Hippocampal formation (tissue), 2 donors: ENCODE results near the gene ZNF580.
A peak's percentile ranks its signal among the peaks of the same experiment; 100 is the strongest.

Experiments
- DNase-seq, 2 donors: peaks; one replicate each; lab custom pipeline; 2025; lab: John Stamatoyannopoulos, UW

The ZNF580 gene

DNA sequence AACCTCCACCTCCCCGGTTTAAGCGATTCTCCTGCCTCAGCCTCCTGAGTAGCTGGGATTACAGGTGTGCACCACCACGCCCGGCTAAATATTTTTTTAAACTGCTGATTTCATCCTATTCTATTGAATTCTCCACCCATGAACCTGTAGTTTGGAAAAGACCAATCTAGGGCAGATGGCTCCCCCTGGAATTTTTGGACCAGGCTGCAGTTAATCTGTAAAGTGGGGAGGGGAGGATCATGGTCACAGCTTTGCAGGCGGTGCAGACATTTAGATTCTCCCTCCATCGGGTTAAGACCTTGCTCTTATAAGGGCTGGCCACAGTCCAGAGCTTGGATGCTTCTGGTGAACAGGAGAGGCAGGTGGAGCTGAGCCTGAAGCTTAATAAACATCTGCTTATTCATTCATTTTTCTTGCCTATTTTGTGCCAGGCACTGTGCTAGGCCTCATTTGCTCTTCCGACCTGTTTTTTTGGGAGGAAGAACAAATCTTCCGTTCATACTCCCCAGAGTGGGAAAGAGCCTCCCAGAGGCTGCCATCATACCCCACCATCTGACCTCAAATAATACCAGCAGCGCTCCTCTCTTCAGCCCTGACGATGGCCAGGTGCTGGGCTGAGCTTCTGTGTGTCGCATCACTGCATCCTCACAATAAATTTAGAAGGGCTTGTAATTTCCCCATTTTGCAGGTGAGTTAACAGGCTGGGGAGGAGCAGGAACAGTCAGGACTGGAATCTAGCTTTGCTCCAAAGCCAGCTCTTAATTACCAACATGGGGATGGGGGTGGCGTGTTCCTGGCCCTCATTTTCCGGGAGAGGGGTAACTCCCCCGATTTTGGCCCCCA, 6.3 kb downstream of the ZNF580 start:
- no peak for DNase-seq

DNA sequence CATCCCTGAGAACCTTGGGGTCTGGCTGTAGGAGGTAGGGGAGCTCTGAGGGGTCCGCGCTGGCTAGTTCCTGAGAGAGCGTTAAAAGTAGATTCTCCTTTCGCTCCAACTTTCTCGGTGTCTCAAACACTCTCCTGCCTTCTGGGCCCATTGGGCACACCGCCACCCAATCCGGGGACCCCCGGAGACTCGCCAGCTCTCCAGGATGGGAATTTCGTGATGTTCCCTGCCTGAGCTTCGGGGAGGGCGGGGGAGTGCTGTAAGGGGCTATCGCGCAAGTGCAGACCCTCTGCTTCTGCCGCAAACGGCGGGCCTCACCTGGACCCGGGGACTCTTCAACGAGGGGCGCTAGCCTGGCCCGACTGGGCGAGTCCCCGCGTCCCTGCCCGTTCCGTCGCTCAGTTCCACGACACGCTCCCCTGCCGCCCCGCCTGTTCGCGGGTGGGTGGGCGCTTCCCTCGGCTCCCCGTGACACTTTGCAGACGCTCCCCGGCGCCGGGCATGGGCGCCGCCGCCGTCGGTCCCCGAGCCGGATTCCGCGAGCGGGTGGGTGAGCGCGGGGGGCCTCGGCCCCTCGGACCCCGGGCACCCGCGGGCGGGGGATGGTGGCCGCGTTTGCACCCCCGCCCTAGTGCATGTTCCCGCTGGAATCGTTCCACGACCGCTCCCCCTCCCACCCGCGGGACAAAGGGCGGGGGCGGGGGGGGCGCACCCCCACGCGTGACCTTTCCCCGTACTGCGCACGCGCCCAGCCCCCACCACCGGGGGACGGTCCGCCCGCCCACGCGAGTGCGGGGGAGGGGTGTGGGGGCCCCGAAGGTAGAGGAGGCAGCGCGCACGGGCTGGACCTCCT, 7.2 kb downstream of the ZNF580 start, which contains the start of gene CCDC106:
CCDC106 (plus strand) TSS at position 481 of the 853 bp plus-strand sequence. CDS start 835 bp downstream, outside the sequence.
- peak; percentile 37 to 73 for DNase-seq

DNA sequence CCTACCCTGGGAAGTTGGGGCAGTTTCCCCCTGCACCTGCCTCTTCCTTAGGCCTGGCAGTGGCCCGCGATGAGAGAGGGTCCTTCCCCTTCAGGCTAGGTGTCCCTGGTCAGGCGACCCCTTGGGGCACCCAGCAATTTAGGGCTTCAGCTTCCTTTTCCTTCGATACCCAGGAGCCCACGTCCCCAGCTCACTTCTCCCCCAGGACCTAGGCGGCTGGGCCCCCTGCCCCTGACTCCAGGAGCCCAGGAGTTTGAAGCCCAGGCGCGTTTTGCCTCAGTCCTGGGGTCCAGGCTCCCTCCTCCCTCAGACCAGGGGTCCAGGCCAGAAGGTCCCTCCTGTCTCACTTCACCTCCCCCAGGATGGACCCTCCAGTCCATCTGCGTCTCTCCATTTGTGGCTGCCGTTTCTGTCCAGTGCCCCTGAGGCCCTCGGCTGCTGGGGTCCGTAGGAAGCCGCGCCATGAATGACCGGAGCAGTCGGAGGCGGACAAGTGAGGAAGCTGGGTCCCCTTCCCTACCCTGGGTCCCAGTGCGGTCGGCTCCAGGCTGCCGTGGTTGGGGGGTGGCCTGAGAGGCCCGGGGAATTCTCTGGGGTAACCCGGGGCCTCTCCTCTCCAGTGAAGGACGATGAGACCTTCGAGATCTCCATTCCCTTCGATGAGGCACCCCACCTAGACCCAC, 7.9 kb downstream of the ZNF580 start:
- DNase-seq: no peak

DNA sequence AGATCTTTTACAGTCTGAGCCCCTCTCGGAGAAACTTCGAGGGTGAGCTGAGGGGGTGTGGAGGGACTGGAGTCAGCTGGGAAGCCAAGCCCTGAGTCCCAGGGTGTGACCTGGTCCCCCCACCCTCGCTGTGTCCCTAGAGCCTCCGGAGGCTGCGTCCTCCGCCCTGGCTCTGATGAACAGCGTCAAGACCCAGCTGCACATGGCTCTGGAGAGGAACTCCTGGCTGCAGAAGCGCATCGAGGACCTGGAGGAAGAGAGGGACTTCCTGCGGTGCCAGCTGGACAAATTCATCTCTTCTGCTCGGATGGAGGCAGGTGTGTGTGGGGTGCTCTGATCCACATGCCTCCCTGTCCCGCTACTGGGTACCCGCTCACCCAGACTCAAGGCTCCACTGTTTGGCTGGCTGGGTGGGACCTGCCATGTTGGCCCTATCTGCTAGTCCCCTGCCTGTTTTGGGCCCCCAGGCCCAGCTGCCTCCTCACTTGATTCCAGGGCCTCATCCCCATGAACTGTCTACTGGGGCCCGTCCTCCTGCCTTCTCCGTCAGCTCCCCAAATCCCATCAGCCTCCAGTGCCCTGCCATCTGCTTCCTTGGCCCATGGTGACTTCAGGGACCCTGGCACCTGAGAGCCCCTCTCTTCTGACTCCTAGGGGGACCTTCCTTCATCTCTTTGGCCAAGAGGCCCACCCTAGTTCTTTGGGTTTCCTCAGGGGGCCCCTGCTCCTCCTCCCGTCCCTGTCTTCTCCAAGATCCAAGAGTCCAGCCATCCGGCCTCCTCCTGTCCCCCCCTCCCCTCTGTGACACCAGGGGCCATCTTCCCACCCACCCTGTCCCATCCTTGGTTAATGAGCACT, 8.7 kb downstream of the ZNF580 start:
- DNase-seq: no peak

DNA sequence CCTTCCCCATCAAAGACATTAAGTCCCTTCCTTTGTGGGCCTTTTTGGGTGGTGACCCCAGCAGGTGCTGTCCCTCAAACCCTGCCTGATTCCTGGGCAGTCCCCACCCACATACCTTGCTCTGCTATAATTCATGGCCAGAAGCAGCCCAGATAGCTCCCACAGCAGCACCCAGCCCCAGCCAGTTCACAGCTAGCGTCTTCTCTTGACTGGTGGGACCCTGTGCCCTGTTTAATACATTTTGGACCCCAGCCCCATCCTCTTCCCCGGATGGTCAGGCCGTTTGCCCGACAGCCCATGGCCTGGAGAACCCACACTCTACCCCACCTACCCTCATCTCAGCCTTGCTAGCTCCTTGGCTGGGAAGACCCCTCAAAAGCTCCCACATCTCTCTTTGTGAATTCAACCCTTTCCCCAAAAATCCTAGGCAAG, 9.3 kb downstream of the ZNF580 start:
- DNase-seq: no peak

DNA sequence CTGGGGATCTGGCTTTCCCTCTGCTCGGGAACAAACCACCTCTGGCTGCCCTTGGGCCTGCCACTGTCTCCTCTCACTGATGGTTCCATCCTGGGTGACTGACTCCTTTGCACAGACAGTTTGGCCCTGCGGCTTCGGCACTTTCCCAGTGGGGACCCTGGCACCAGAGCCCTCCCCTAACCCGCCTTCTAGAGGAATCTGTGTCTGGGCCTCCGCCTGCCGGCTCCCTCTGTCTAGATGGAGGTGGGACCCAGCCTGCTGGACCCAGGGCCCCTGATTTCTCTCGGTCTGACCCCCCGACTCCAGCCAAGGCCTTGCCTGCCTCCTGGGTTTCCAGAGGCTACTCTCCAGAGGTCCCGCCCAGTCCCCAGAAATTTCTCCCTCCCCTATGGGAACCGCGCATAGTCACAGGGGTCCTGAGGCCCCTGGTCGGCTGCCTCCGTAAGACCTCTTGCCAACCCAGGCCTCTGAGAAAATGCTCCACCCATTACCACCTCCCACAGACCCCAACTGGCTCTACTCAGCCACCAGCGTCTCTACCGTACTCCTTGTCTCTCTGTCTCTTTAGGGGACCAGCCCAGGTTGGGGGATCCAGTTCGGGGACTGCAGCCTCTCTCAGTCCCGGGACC, 9.9 kb downstream of the ZNF580 start:
- DNase-seq: no peak

DNA sequence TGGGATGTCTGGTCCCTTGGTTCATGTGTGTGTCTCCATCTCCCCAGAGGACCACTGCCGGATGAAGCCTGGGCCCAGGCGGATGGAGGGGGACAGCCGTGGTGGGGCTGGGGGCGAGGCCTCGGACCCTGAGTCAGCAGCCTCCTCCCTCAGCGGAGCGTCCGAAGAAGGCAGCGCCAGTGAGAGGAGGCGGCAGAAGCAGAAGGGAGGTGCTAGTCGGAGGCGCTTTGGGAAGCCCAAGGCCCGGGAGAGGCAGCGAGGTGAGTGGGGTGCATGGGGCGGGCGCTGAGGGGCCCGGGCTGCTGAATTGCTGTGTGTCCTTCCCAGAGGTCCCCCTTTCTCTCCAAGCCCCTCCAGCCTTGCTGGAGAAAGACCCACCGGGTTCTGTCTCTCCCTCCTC, 10.4 kb downstream of the ZNF580 start:
- DNase-seq: no peak

DNA sequence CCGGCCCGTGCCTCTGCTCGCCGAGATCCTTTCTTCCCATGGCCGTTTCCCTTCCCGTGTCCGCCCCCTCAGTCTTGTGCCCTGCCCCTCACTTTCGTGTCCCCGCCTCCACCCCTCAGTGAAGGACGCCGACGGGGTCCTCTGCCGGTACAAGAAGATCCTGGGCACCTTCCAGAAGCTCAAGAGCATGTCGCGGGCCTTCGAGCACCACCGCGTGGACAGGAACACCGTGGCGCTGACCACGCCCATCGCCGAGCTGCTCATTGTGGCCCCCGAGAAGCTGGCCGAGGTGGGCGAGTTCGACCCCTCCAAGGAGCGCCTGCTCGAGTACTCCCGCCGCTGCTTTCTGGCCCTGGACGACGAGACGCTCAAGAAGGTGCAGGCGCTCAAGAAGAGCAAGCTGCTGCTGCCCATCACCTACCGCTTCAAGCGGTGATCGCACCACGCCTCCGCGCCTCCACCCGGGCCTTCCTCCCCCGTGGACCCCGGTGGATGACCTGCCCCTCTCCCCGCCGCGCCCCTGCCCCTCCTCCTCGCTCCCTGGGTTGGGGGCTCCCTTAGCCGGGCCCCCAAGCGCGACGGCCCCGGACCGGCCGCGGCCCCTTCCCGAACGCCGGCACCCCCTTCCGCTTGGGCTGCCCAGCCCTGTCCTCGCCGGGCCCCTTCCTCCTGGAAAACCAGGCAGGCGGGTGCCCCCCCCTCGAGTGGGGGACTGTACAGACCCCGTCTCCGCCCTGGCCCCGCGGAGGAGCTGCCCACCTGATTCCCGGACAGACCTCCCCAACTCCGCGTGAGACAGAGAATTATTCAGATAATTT, 11.7 kb downstream of the ZNF580 start:
- DNase-seq: no peak

DNA sequence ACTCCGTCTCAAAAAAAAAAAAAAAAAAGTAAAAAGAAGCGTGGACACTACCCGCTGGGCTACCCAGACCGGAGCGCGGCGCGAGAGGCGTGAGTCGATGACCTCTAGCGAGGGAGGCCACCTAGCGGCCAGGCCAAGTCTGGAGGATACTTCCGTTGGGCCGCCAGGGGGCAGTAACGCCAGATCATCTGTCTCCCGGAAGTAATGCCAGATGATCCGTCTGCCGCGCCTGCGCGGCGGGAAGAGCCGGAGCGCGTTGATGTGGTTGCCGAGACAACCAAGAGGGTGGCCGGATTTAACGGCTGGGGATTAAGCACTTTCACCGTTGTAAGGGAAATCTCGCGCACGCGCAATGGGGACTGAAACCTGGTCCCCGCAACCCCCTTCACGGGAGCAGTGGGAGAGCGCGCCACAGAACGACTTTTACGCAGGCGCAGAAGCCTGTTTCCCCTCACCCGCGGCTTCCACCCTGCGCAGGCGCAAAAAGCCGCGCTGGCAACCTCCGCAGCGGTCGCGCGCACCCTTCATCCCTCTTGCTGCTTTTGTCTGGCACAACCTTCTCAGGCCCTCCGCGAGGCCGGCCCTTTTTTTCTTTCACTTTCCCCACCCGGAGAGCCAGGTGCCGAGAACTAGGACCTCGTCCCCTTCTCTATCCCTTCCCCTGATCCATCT, 13.0 kb downstream of the ZNF580 start:
- peak; percentile 95 for DNase-seq

DNA sequence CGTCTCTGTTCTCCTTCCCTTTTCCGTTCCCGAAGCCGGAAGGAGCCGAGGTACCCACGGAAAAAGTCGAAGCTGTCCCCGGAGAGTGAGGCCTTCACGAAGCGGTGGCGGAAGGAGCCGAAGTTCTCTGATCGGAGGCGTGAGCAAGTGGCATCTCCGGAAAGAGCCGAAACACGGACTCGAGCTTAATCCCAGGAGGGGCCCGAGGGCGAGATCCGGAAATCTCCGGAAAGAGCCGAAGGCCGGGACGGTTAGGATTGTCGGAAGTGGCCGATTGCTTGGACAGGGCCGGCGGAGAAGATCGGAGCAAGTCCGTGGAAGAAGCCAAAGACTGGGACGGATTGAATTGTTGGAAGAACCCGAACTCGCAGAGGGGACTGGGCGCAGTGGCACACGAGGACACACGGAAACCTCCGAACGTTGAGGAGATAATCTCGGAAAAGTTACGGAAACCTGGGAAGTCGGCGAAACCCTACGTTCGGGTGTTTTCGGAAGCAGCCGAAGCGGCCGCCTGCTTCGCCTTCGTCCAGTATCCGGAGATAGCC, 13.6 kb downstream of the ZNF580 start:
- DNase-seq: peak; percentile 94 to 97

DNA sequence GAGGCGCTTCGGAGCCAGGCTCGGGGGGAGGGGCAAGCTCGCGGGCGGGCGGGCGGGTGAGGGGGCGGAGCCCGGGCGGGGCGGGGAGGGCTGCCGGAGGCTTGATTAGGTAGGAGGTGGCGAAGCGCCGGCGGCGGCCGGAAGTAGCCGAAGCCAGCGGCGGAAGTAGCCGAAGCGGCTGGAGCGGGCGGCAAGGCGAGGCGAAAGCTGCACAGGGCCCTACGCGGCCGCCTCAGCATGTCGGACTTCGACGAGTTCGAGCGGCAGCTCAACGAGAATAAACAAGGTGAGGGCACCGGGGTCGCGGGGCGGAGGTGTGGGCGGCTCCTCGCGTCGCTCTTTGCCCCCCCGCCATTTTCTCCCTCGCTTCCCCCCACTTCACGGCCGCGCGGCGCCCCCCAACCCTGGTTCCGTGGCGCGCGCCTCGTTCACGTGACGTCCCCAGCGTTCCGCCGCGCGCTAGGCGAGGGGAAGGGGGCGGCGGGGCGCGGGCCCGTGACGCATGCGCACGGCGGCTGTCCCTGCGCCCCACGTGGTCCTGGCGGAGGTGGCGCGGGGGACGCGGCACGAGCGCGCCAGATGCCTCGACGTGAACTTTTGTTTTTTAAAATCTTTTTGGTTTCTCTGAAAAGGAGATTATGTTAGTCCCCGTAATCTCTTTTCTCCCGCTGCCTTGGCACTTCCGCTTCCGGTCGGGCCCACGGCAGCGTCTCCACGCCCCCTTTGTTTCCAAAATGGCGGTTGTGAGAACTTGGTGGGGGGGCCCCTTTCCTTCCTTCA, 14.3 kb downstream of the ZNF580 start, which contains the start of gene U2AF2:
U2AF2 (plus strand) TSS at position 168 of the 780 bp plus-strand sequence; CDS start at position 238, 70 bp downstream.
- DNase-seq: peak; percentile 41 to 92

DNA sequence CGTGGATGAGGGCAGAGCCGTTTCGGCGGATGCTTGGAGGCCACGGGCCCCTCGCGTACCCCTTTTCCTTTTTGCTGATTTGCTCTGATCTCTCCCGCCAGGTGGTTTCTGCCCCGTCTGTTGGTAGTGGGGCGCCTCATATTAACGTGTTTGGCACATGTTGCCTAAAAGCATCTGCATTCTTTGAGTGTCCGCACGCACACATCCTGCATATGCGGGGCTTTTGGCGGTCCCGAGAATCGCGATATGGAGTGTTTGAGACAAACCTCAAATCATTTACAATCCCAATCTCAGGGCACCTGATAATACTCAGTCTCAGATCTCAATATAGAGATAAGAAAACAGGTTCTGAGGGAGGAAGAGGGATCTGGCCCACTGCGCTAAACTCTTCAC, 14.8 kb downstream of the ZNF580 start:
- DNase-seq: no peak

DNA sequence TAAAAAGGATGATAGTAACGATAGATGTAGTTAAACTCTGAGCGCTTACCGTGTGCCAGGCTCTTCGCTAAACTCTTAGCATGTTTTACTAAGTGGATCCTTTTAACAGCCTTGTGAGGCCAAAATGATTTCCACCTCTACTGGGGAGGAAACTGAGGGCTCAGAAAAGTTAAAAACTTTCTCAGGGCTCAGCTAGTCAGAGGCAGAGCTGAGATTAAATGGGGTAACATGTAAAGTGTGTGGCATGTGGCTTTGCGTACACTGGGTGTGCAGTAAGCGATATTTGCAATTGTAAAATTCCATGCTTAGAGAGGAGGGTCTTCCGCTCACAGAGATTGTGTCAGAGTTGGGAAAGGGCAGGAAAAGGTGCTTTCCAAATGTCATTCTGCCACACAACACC, 15.8 kb downstream of the ZNF580 start:
- no peak for DNase-seq

DNA sequence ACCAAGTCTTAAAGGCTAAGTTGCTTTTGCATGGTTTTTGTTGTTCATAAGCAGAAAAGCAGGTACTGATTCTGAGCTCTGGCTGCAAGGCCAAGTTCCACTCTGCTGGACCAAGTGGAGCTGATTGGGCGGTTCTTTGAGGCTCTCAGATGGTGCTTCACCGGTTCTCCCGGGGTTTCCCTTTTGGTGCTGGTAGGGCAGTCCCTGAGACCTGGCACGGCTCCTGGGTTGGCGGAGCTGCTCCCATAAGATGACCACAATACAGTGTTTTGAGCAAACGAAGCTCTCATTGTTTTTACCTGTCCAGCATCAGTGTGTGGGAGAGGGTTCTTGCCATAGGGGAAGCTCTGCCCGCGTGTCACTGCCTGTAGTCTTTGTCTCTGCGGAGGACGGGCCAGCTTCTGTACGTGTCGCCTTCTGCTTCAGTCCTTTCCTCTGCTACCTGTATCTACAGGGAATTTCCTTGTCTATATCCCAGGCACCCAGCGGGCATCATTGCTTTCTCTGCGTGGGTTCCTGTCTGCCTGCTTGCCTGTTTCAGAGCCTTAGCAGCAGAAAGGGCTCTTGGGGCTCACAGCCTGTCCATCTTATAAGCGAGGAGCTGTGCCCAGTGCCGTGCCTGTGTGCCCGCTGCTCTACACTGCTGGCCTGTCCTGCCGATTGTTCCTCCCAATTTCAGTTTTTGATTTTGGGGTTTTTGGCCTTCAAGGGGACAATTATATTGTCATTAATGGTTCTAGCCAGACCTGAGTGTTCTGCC, 16.4 kb downstream of the ZNF580 start:
- DNase-seq: no peak

DNA sequence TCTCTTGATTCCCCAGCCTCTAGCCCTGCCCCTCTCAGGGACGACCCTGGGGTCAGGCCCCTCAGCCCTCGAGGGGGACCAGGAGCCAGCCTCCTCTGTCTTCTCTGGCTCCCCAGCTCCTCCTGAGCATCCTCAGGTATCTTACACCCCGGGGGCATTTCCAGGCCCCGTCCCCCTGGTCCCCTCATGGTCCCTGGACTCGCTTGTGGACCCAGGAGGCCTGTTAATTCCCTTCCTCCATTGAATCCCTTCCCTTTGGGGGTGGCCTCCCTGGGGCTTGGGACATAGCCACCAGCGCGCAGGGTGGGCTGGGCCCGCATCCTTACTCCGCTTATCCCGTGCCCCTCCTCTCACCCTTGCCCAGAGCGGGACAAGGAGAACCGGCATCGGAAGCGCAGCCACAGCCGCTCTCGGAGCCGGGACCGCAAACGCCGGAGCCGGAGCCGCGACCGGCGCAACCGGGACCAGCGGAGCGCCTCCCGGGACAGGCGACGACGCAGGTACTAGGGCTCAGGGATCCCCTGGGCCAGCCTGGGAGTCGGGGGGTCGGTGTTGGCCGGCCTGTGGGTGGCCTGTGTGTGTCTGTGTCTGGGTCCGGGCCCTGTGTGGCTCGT, 18.2 kb downstream of the ZNF580 start:
- DNase-seq: no peak

DNA sequence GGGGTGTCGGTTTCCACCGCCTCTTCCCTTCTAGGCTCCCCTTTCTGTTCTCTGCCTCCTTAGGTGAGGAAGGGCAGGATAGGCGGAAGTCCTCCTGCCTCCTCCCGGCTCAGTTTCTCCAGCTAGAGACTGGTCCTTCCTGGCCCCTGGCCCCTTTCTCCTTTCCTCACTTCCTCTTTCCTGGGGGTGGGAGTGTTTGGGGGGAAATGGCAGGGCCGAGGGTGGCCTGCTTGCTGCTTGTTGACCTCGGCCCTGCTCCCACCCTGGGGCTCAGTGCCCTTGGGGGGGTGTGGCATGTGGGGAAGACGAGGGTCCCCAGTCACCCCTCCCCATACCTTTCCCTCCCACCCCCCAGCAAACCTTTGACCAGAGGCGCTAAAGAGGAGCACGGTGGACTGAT, 19.0 kb downstream of the ZNF580 start:
- DNase-seq: no peak

DNA sequence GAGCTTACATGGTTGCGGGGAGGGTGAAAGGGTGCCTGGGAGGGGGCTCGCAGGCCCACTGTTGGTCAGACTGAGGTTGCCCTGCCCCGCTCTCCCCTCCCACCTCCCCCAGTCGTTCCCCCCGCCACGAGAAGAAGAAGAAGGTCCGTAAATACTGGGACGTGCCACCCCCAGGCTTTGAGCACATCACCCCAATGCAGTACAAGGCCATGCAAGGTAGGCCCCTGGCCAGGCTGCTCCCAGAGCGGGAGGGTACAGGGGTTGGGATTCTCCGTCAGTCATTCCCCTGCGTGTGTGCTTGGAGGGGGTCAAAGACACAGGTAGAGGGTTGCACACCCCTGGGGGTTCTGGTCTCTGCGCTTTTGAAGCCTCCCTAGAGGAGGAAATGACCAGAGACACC, 19.6 kb downstream of the ZNF580 start:
- no peak for DNase-seq
